Measurements from ENCODE around the gene IFT74. TPM values are rescaled to one million over a fixed set of nuclear protein-coding genes. Genes with fewer than 3 reads are reported as not detected.

IFT74 gene
- total RNA-seq, 1 experiment from 2014 or later = 17.8 TPM

DNA sequence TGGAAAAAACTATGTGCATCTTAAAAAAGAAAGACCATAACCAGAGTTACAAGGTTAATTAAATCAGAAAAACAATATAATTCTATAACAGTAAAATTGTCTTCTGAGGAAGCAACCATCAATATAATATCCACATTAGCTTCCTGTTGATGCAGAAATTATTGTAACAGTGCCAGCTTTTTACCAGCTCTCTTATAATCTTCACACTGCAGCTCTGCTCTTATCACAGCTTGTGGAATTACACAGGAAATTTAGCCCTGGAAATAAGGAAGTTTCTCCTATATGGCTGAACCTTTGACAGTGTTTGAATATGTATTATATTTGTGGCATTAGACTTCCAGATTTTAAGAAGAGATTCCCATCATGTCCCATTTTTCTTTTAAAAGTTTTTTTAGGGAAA lies 103.7 kb downstream of the IFT74 start:
- ChIA-PET POLR2A (ENCODE audit: unreplicated experiment) (no interaction called here), CTCF (no interaction called here)
- Histone ChIP-seq H3K27ac (no peak overlapping the region), H3F3A (ENCODE audit: insufficient read depth, low read depth) (no peaks in the 10 kb centered on the region), H3K4me1 (replicated peaks; ENCODE audit: insufficient read depth) (no peaks in the 10 kb centered on the region), H3K27me3 (ENCODE audit: insufficient read depth, low read depth) (no peaks in the 10 kb centered on the region), H3K9me3 (ENCODE audit: insufficient read depth, low read depth) (no peaks in the 10 kb centered on the region), H3K36me3 (ENCODE audit: low read depth) (no peaks in the 10 kb centered on the region), H3K4me2 (no peak overlapping the region), H3K4me3 (no peak overlapping the region), H2AFZ (no peak overlapping the region), H4K20me1 (ENCODE audit: insufficient read depth) (no peaks in the 10 kb centered on the region), H3K79me2 (ENCODE audit: low read depth) (no peaks in the 10 kb centered on the region), H3K9me2 (ENCODE audit: insufficient read depth) (no peaks in the 10 kb centered on the region)
- no peak for DNase-seq
- no TSS peak for BruUV-seq (replicated peaks)
- no peak for TF ChIP-seq EZH2 (IDR thresholded peaks at IDR 0.05; ENCODE audit: low read depth)
- intact Hi-C loops (cut with micrococcal nuclease; ENCODE audit: unreplicated experiment) = no loop called here

DNA sequence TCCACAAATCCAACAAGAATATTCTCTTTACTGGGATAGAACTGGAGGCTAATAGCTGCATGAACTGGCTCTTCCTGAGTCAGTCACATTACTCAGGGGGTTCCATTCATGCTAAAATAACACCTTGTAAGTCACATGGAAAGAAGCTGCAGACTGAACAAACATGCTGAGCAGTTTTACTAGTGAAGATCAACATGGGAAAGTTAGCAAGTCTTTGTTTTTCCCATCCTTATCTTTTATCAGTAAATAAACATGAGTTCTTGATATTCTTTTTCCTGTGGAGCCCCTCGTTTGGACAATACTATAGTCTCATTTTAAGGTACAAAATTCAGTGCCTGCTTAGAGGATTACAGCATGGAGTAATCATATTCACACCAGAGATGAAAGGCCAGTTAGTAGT lies 109.1 kb downstream of the IFT74 start:
- CTCF ChIA-PET = no interaction called here
- Histone ChIP-seq H3K9me3 (ENCODE audit: insufficient read depth, low read depth) (no peaks in the 10 kb centered on the region), H3K4me3 (no peak overlapping the region), H3K4me2 (no peak overlapping the region), H3K4me1 (replicated peaks; ENCODE audit: insufficient read depth) (no peaks in the 10 kb centered on the region), H3K9me2 (ENCODE audit: insufficient read depth) (no peaks in the 10 kb centered on the region), H3K36me3 (ENCODE audit: low read depth) (no peaks in the 10 kb centered on the region), H3F3A (ENCODE audit: insufficient read depth, low read depth) (no peaks in the 10 kb centered on the region), H3K27me3 (ENCODE audit: insufficient read depth, low read depth) (no peaks in the 10 kb centered on the region), H4K20me1 (ENCODE audit: insufficient read depth) (no peaks in the 10 kb centered on the region), H3K79me2 (ENCODE audit: low read depth) (no peaks in the 10 kb centered on the region), H3K27ac (no peak overlapping the region), H2AFZ (no peak overlapping the region)
- BruUV-seq (replicated peaks) = no TSS peak
- DNase-seq = no peak
- POLR2A ChIA-PET (ENCODE audit: unreplicated experiment) = no interaction called here
- no peak for TF ChIP-seq EZH2 (IDR thresholded peaks at IDR 0.05; ENCODE audit: low read depth)
- TF ChIP-seq, protein P1, sequence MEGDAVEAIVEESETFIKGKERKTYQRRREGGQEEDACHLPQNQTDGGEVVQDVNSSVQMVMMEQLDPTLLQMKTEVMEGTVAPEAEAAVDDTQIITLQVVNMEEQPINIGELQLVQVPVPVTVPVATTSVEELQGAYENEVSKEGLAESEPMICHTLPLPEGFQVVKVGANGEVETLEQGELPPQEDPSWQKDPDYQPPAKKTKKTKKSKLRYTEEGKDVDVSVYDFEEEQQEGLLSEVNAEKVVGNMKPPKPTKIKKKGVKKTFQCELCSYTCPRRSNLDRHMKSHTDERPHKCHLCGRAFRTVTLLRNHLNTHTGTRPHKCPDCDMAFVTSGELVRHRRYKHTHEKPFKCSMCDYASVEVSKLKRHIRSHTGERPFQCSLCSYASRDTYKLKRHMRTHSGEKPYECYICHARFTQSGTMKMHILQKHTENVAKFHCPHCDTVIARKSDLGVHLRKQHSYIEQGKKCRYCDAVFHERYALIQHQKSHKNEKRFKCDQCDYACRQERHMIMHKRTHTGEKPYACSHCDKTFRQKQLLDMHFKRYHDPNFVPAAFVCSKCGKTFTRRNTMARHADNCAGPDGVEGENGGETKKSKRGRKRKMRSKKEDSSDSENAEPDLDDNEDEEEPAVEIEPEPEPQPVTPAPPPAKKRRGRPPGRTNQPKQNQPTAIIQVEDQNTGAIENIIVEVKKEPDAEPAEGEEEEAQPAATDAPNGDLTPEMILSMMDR (conservative IDR thresholded peaks at IDR 0.05) = no peak
- intact Hi-C loops (cut with micrococcal nuclease; ENCODE audit: unreplicated experiment) = no loop called here

DNA sequence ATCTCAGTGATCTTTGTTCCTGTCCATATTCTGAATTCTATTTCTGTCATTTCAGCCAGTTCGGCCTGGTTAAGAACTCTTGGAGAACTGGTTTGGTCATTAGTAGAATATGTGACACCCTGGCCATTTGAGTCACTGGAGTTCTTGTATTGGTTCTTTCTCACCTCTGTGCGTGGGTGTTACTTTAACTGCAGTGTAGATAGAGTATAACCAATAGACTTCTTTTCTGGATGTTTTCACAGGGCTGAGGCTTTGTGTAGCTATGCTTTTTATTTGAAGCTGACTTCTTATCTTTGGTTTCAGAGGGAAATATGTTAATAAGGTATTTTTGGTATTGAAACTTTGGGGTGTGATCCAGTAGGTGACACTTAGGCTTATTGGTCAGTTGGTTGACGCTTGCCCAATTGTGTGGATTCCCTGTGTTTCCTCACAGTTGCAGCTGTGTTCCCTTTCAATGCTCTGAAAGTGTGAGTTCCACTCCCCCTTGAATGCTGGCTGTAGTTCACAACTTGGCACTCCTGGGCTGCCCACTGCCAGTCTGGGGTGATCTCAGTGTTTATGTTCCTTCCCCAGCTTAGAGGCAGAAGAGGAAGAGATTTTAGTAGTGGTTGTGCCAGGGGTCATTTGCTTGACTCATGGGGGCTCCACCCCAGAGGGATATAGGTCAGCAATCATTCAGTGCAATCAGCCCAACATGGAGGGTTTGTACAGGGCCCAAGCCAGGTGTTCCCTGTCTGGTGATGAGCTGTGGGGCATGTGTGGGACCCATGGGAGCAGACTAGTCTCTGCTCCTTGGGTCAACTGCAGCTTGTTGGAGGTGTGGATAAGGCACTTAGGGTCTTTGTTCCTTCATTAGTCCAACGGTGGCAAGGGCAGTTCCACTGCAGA lies 117.9 kb downstream of the IFT74 start:
- BruUV-seq (replicated peaks) = no TSS peak
- Histone ChIP-seq H2AFZ (no peak overlapping the region), H3F3A (ENCODE audit: insufficient read depth, low read depth) (no peaks in the 10 kb centered on the region), H3K9me2 (ENCODE audit: insufficient read depth) (no peaks in the 10 kb centered on the region), H3K4me3 (no peak overlapping the region), H3K79me2 (ENCODE audit: low read depth) (no peaks in the 10 kb centered on the region), H3K4me1 (replicated peaks; ENCODE audit: insufficient read depth) (no peaks in the 10 kb centered on the region), H3K36me3 (ENCODE audit: low read depth) (no peaks in the 10 kb centered on the region), H3K4me2 (no peak overlapping the region), H3K9me3 (ENCODE audit: insufficient read depth, low read depth) (no peaks in the 10 kb centered on the region), H3K27ac (no peak overlapping the region), H4K20me1 (ENCODE audit: insufficient read depth) (no peaks in the 10 kb centered on the region), H3K27me3 (ENCODE audit: insufficient read depth, low read depth) (no peaks in the 10 kb centered on the region)
- no peak for DNase-seq
- TF ChIP-seq, protein P1 (conservative IDR thresholded peaks at IDR 0.05) = no peak
- no peak for TF ChIP-seq EZH2 (IDR thresholded peaks at IDR 0.05; ENCODE audit: low read depth)
- POLR2A ChIA-PET (ENCODE audit: unreplicated experiment) = no interaction called here
- intact Hi-C loops (cut with micrococcal nuclease; ENCODE audit: unreplicated experiment) = no loop called here
- CTCF ChIA-PET = no interaction called here

All from PC-9 (cell line).